ENCODE results near the gene NPFFR1. TPM values are rescaled to one million over a fixed set of nuclear protein-coding genes. Genes with fewer than 3 reads are reported as not detected.

The NPFFR1 gene
- total RNA-seq, 1 donor from 2014 or later, result not detected

DNA sequence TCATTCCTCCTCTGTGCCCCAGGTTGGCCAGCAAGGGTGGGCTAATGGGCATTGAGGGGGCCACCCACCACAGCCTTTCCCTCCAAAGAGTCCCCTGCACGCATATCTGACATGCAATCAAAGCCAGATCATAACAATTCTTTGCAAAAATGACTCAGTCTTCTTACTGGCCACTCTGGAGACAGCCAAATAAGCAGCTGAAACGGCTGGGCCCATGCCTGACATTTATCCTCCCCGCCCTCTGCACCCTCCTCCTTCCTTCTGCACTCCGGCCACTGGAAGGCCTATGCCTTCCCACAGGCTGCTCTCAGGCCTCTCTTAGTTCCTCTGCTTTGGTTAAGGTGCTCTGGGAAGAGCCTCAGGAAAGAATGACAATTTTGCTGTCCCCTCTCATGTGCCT is 29.2 kb upstream of the NPFFR1 start:
- no peaks in the 10 kb centered on the region for H3K36me3 Mint-ChIP-seq (ENCODE audit: low read depth)
- DNase-seq (ENCODE audit: low read depth, low spot score), result no peak
- TF ChIP-seq, protein P1, sequence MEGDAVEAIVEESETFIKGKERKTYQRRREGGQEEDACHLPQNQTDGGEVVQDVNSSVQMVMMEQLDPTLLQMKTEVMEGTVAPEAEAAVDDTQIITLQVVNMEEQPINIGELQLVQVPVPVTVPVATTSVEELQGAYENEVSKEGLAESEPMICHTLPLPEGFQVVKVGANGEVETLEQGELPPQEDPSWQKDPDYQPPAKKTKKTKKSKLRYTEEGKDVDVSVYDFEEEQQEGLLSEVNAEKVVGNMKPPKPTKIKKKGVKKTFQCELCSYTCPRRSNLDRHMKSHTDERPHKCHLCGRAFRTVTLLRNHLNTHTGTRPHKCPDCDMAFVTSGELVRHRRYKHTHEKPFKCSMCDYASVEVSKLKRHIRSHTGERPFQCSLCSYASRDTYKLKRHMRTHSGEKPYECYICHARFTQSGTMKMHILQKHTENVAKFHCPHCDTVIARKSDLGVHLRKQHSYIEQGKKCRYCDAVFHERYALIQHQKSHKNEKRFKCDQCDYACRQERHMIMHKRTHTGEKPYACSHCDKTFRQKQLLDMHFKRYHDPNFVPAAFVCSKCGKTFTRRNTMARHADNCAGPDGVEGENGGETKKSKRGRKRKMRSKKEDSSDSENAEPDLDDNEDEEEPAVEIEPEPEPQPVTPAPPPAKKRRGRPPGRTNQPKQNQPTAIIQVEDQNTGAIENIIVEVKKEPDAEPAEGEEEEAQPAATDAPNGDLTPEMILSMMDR (conservative IDR thresholded peaks at IDR 0.05), result no peak
- H3K27ac Mint-ChIP-seq (ENCODE audit: unreplicated experiment), result no peak overlapping the region
- H3K27me3 Mint-ChIP-seq (ENCODE audit: low read depth), result no peaks in the 10 kb centered on the region
- no peaks in the 10 kb centered on the region for H3K9me3 Mint-ChIP-seq
- H3K4me1 Mint-ChIP-seq, result no peaks in the 10 kb centered on the region
- no peak overlapping the region for H3K4me3 Mint-ChIP-seq

DNA sequence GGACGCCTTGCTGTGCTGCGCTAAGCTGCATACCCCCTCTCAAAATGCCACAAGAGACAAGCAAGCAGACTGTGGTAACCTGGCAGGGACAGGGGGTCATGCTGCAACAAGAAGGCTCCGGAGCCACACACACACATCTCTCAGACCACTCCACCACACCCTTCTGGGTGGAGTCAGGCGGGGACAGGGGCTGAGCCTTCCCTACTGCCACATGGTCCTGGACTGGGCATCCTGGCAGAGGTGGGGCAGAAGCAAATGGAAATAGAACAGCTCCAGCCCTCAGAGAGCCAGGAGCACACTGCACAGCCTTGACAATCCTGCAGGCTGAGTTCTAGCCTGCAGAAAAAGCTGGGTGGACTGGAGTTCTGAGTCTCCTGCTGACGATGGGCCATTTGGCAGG is 28.4 kb upstream of the NPFFR1 start:
- no peaks in the 10 kb centered on the region for H3K36me3 Mint-ChIP-seq (ENCODE audit: low read depth)
- DNase-seq (ENCODE audit: low read depth, low spot score), result no peak
- no peak overlapping the region for H3K4me3 Mint-ChIP-seq
- H3K27me3 Mint-ChIP-seq (ENCODE audit: low read depth), result no peaks in the 10 kb centered on the region
- H3K27ac Mint-ChIP-seq (ENCODE audit: unreplicated experiment), result no peak overlapping the region
- no peaks in the 10 kb centered on the region for H3K4me1 Mint-ChIP-seq
- no peaks in the 10 kb centered on the region for H3K9me3 Mint-ChIP-seq
- TF ChIP-seq, protein P1 (conservative IDR thresholded peaks at IDR 0.05), result no peak

DNA sequence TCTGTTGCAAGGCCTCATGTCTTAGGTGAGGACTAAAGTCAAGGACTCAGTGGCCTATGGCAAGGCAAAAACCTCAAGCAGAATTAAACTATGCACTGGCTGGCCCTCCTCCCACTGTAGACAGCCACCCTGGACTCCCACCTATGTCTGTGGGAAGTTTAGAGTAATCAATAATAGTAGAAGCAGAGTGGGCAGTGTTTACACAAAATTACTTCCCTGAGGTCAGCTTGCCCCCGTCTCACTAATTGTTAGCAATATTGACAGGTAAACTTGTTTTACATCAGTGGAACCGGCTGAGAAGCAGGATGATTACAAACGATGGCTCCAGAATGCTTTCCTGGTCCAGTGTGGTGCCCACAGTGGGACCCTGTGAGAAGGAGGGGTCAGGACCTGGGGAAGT is 27.9 kb upstream of the NPFFR1 start:
- DNase-seq (ENCODE audit: low read depth, low spot score), result no peak
- Mint-ChIP-seq H3K27me3 (ENCODE audit: low read depth) (no peaks in the 10 kb centered on the region), H3K36me3 (ENCODE audit: low read depth) (no peaks in the 10 kb centered on the region), H3K4me1 (no peaks in the 10 kb centered on the region), H3K4me3 (no peak overlapping the region), H3K9me3 (no peaks in the 10 kb centered on the region), H3K27ac (ENCODE audit: unreplicated experiment) (no peak overlapping the region)
- TF ChIP-seq, protein P1 (conservative IDR thresholded peaks at IDR 0.05), result no peak

DNA sequence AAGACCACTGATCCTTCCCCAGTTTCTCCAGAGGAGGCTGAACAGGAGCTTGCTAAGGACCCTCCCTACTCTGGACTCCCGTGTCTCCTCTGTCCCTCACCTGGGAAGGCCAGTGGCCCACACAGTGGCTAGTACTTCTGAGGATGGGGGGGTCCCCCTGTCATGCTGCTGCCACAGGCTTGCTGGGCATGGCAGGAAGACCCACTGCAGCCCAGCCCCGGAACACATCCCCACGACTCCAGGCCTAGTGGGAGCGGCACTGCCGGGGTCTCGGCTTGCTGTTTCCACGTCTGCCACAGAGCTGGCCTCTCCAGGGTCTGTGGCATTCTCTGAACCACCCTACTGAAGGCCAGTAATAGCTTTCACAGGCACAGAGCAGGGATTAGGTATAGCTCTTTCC is 25.9 kb upstream of the NPFFR1 start:
- TF ChIP-seq, protein P1 (conservative IDR thresholded peaks at IDR 0.05), result no peak
- Mint-ChIP-seq H3K4me3 (no peak overlapping the region), H3K27me3 (ENCODE audit: low read depth) (no peaks in the 10 kb centered on the region), H3K4me1 (no peaks in the 10 kb centered on the region), H3K36me3 (ENCODE audit: low read depth) (peaks cover 3% of the 10 kb centered on the region), H3K27ac (ENCODE audit: unreplicated experiment) (no peak overlapping the region), H3K9me3 (no peaks in the 10 kb centered on the region)
- DNase-seq (ENCODE audit: low read depth, low spot score), result no peak

DNA sequence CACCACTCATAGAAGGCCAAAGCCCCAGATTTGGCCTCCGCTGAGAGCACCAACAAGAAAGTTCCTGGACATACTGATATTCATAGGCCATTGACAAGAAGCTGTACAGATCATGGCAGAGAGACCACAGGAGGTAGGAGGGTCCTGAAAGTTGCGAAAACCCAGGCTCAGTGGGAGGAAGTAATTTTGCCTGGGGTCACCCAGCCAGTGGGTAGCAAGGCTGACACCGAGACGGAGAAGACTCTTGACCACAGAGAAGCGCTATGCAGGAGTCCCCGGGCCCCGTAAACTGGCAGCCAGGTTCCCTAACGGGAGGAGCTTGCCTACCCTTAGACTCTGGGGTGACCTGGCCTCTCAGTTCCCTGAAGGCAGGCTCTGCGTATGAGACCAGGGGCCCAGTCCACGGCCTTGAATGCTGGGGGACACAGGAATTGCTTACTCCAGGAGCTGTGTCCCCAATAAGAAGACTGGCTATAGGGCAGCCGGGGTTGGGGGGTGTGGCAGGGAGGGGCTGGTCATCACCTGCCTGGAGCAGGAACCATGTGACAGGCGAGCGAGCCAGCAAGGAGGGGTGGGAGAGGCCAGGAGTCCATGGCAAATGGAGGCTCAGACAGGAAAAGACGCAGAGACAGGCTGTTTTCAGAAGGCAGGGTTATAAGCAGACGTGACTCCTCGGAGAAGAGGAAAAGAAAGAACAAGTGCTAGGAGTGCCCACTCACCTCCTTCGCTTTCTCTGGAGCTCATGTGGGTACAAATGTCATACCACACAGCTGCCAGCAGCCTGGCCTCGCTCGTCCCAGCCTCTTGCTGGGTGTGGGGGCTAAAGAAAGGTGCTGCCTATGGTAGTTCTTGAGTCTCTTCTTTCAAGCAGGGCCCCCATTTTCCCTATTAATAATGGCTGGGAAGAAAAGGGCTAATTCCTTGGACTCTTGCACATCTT is 24.6 kb upstream of the NPFFR1 start:
- no peak for DNase-seq (ENCODE audit: low read depth, low spot score)
- H3K36me3 Mint-ChIP-seq (ENCODE audit: low read depth), result peaks cover 3% of the 10 kb centered on the region
- no peaks in the 10 kb centered on the region for H3K9me3 Mint-ChIP-seq
- no peaks in the 10 kb centered on the region for H3K4me1 Mint-ChIP-seq
- TF ChIP-seq, protein P1 (conservative IDR thresholded peaks at IDR 0.05), result no peak
- H3K4me3 Mint-ChIP-seq, result no peak overlapping the region
- no peaks in the 10 kb centered on the region for H3K27me3 Mint-ChIP-seq (ENCODE audit: low read depth)
- no peak overlapping the region for H3K27ac Mint-ChIP-seq (ENCODE audit: unreplicated experiment)
